Glutamatergic neuron (in vitro differentiated cells): Measurements from ENCODE around the gene GTPBP1. TPM values are rescaled to one million over a fixed set of nuclear protein-coding genes. Genes with fewer than 3 reads are reported as not detected.

Source experiments
- DNase-seq: peaks from one replicate; pipeline ENCODE4 v3.0.0; 2022
- H3K27ac Mint-ChIP-seq: one replicate; pipeline ENCODE4 v1.8.0; 2020; ENCODE audit warnings: mild to moderate bottlenecking, mixed read lengths, inconsistent platforms; ENCODE audit not compliant: unreplicated experiment
- H3K27me3 Mint-ChIP-seq: one replicate; pipeline ENCODE4 v1.8.0; 2020; ENCODE audit warnings: mild to moderate bottlenecking, moderate library complexity, mixed read lengths, inconsistent platforms; ENCODE audit not compliant: unreplicated experiment
- H3K36me3 Mint-ChIP-seq: one replicate; pipeline ENCODE4 v1.8.0; 2020; ENCODE audit warnings: mild to moderate bottlenecking, mixed read lengths, inconsistent platforms; ENCODE audit not compliant: unreplicated experiment
- H3K4me1 Mint-ChIP-seq: one replicate; pipeline ENCODE4 v1.8.0; 2020; ENCODE audit warnings: mild to moderate bottlenecking, low read depth, mixed read lengths, inconsistent platforms; ENCODE audit not compliant: unreplicated experiment
- H3K4me3 Mint-ChIP-seq: one replicate; pipeline ENCODE4 v1.8.0; 2020; ENCODE audit warnings: mild to moderate bottlenecking, mixed read lengths, inconsistent platforms; ENCODE audit not compliant: unreplicated experiment
- H3K9me3 Mint-ChIP-seq: one replicate; pipeline ENCODE4 v1.8.0; 2020; ENCODE audit warnings: mild to moderate bottlenecking, moderate library complexity, mixed read lengths, inconsistent platforms; ENCODE audit not compliant: unreplicated experiment
- CTCF ChIP-seq: fragments of 200-600 bp; sonication (generic); IDR thresholded peaks from one replicate; pipeline ENCODE4 v1.5.0; 2021; ENCODE audit not compliant: partially characterized antibody, unreplicated experiment
- total RNA-seq: library from RNA; stranded (reverse); fragmentation: NEBNext Ultra II Directional; extraction: Animal tissue kit (Norgen Biotek cat#: 25700); gene quantifications from one replicate; pipeline ENCODE4 v1.2.1, GENCODE V29; 2021; ENCODE audit not compliant: unreplicated experiment

GTPBP1 gene
- total RNA-seq, 1 donor from 2014 or later = 55.6 TPM

- Mint-ChIP-seq H3K4me1 (peaks cover 27% of the 10 kb centered on the region), H3K27ac (peak within 1 kb of the TSS; percentile 96), H3K27me3 (peaks cover 14% of the 10 kb centered on the region), H3K36me3 (no peaks in the 10 kb centered on the region), H3K4me3 (peak within 1 kb of the TSS; percentile 96), H3K9me3 (peaks cover 21% of the 10 kb centered on the region)
- TF ChIP-seq CTCF = no peak
- peak; percentile 98 for DNase-seq
Measured at GRCh38 chr22:38700789-38701628, 4.7 kb upstream of the GTPBP1 start, which contains the start of gene JOSD1. Gene JOSD1, minus strand, starts transcription at chr22:38700943. Its CDS starts 956 bp downstream, at chr22:38699987.

- TF ChIP-seq CTCF = no peak
- H3K9me3 Mint-ChIP-seq = peaks cover 17% of the 10 kb centered on the region
- H3K27me3 Mint-ChIP-seq = peaks cover 14% of the 10 kb centered on the region
- peak overlapping the region; percentile 86 for H3K4me3 Mint-ChIP-seq
- H3K27ac Mint-ChIP-seq = peak overlapping the region; percentile 91
- DNase-seq = no peak
- no peaks in the 10 kb centered on the region for H3K36me3 Mint-ChIP-seq
- H3K4me1 Mint-ChIP-seq = peaks cover 14% of the 10 kb centered on the region
Measured at GRCh38 chr22:38704654-38705234, 1.0 kb upstream of the GTPBP1 start.

GRCh38 chr22:38706101-38706900, 557 bp downstream of the GTPBP1 start:
- H3K27ac Mint-ChIP-seq = no peak overlapping the region
- peaks cover 16% of the 10 kb centered on the region for H3K4me1 Mint-ChIP-seq
- peak; percentile 54 for DNase-seq
- H3K9me3 Mint-ChIP-seq = peaks cover 9% of the 10 kb centered on the region
- no peak for TF ChIP-seq CTCF
- H3K27me3 Mint-ChIP-seq = peaks cover 9% of the 10 kb centered on the region
- no peaks in the 10 kb centered on the region for H3K36me3 Mint-ChIP-seq
- H3K4me3 Mint-ChIP-seq = peak overlapping the region; percentile 95

- peaks cover 4% of the 10 kb centered on the region for H3K27me3 Mint-ChIP-seq
- H3K36me3 Mint-ChIP-seq = no peaks in the 10 kb centered on the region
- no peak for DNase-seq
- H3K4me3 Mint-ChIP-seq = peak overlapping the region; percentile 95
- no peak overlapping the region for H3K27ac Mint-ChIP-seq
- H3K9me3 Mint-ChIP-seq = peaks cover 4% of the 10 kb centered on the region
- peaks cover 16% of the 10 kb centered on the region for H3K4me1 Mint-ChIP-seq
- TF ChIP-seq CTCF = no peak
Measured at GRCh38 chr22:38706901-38707195, 1.1 kb downstream of the GTPBP1 start.

- TF ChIP-seq CTCF = no peak
- H3K27ac Mint-ChIP-seq = no peak overlapping the region
- H3K4me3 Mint-ChIP-seq = peak overlapping the region; percentile 95
- no peaks in the 10 kb centered on the region for H3K36me3 Mint-ChIP-seq
- peaks cover 3% of the 10 kb centered on the region for H3K9me3 Mint-ChIP-seq
- DNase-seq = no peak
- peaks cover 3% of the 10 kb centered on the region for H3K27me3 Mint-ChIP-seq
- peaks cover 18% of the 10 kb centered on the region for H3K4me1 Mint-ChIP-seq
Measured at GRCh38 chr22:38707346-38707745, 1.6 kb downstream of the GTPBP1 start.
